NCI-H146 treated with DMSO at 0.1 percent for 48 hours (cell line): Measurements from ENCODE around the gene BTBD17.

ENCODE experiments used
- DNase-seq: peaks from one replicate; lab custom pipeline; 2025; ENCODE audit not compliant: unreplicated experiment; lab: John Stamatoyannopoulos, UW

BTBD17 gene

GRCh38 chr17:74389084-74389753, 27.6 kb upstream of the BTBD17 start:
- no peak for DNase-seq

- no peak for DNase-seq
Observed at GRCh38 chr17:74387365-74388218, 25.9 kb upstream of the BTBD17 start.

- DNase-seq, result no peak
Observed at GRCh38 chr17:74386386-74386785, 24.7 kb upstream of the BTBD17 start.

GRCh38 chr17:74385201-74385600, 23.5 kb upstream of the BTBD17 start:
- no peak for DNase-seq

GRCh38 chr17:74383141-74383540, 21.5 kb upstream of the BTBD17 start:
- no peak for DNase-seq

- DNase-seq, result no peak
Observed at GRCh38 chr17:74380959-74381808, 19.5 kb upstream of the BTBD17 start.

GRCh38 chr17:74380086-74380958, 18.7 kb upstream of the BTBD17 start:
- no peak for DNase-seq

- peak; percentile 28 for DNase-seq
Observed at GRCh38 chr17:74379495-74380085, 17.9 kb upstream of the BTBD17 start.

GRCh38 chr17:74374858-74375257, 13.2 kb upstream of the BTBD17 start:
- DNase-seq, result no peak

- peak; percentile 12 for DNase-seq
Observed at GRCh38 chr17:74373838-74374606, 12.4 kb upstream of the BTBD17 start.

- DNase-seq, result no peak
Observed at GRCh38 chr17:74372426-74372825, 10.8 kb upstream of the BTBD17 start.

- no peak for DNase-seq
Observed at GRCh38 chr17:74371653-74372147, 10.0 kb upstream of the BTBD17 start.

GRCh38 chr17:74369665-74370490, 8.2 kb upstream of the BTBD17 start:
- DNase-seq, result no peak

- DNase-seq, result no peak
Observed at GRCh38 chr17:74369221-74369620, 7.6 kb upstream of the BTBD17 start.

GRCh38 chr17:74368341-74369081, 6.8 kb upstream of the BTBD17 start:
- no peak for DNase-seq

- DNase-seq, result no peak
Observed at GRCh38 chr17:74367206-74367605, 5.5 kb upstream of the BTBD17 start, which contains the start of gene GPR142. Gene GPR142 (plus strand): TSS chr17:74367506. CDS start chr17:74369541, 2,035 bp downstream.

- DNase-seq, result no peak
Observed at GRCh38 chr17:74362810-74363498, 1.3 kb upstream of the BTBD17 start.
